Hepatocyte (in vitro differentiated cells): ENCODE data around the gene TMBIM1.

Experiments
- CTCF ChIP-seq: fragments of 200-600 bp; sonication (generic); IDR thresholded peaks from 2 replicates; pipeline ENCODE4 v1.5.1; 2016; ENCODE audit warnings: antibody characterized with exemption, mild to moderate bottlenecking; ENCODE audit not compliant: poor library complexity
- EZH2 ChIP-seq: fragments of 200-600 bp; sonication (generic); IDR thresholded peaks from 2 replicates; pipeline ENCODE4 v1.6.1; 2016; ENCODE audit warnings: antibody characterized with exemption, mild to moderate bottlenecking, borderline replicate concordance

DNA sequence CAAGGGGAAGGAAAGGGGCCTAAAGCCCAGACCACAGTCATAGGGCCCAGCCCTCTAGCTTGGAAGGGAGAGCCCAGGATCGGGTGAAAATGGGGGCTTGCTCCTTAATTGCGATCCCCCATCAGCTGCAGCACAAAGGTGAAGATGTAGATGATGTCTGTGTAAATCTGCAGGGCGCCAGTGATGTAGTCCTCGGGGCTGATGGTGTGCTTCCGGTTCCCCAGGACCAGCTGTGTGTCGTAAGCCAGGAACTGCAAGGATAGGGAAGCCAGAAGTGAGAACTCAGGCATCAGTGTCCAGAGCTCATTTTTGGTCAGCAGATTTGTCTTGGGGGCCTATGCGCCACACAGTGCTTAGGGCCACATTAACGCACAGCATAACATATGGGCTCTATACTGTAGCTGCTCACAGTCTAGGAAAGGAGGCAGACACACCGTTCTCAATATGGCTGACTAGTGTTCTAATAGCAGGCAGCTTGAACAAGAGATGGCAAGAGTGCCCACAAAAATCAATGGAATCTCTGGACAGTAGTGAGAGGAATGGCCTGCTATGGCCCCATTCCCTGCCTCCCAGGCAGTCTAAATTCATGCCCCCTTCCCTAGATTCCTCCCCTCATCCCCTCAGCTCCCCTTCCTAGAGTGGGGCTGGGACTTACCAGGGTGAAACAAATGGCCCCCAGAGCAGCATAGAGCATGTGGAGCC lies 16.8 kb downstream of the TMBIM1 start:
- no peak for TF ChIP-seq CTCF
- no peak for TF ChIP-seq EZH2
